Natural killer cell (primary cell): ENCODE measurements around the gene KRT85. TPM values are rescaled to one million over a fixed set of nuclear protein-coding genes. Genes with fewer than 3 reads are reported as not detected.
"Not testable (repeated sequence)": the region's sequence is repeated elsewhere in the genome, so short reads cannot be mapped to it uniquely, and the experiment has no call there.

Source experiments
- ATAC-seq, 3 donors: fragments of 150-1000 bp in 2 of 3; fragments of 200-7000 bp in 1 of 3; cut with Tn5 transposase; 1 replicate in 1 of 3; 2 replicates in 2 of 3; pipeline ENCODE4 v1.10.0; 2021; ENCODE audit warnings: mild to moderate bottlenecking in 2 of 3, moderate library complexity in 2 of 3
- DNase-seq, 2 donors: peaks; one replicate each; pipeline versions ENCODE4 v3.0.0 to v3.0.0-alpha.2; 2013 to 2021; ENCODE audit warnings: mixed read lengths in 1 of 2
- H3K27ac ChIP-seq: one replicate; pipeline ENCODE4 v1.5.1; 2013; ENCODE audit warnings: mild to moderate bottlenecking, low read length
- H3K27me3 ChIP-seq: one replicate; pipeline ENCODE4 v1.6.1; 2013; ENCODE audit warnings: low read length; ENCODE audit not compliant: control insufficient read depth, insufficient read depth
- H3K36me3 ChIP-seq: one replicate; pipeline ENCODE4 v1.6.1; 2013; ENCODE audit warnings: low read length; ENCODE audit not compliant: control insufficient read depth, insufficient read depth
- H3K4me1 ChIP-seq: one replicate; pipeline ENCODE4 v1.6.1; 2013; ENCODE audit warnings: low read length; ENCODE audit not compliant: control insufficient read depth, insufficient read depth
- H3K4me3 ChIP-seq: one replicate; pipeline ENCODE4 v1.5.1; 2013; ENCODE audit warnings: low read length
- H3K9me3 ChIP-seq: one replicate; pipeline ENCODE4 v1.6.1; 2013; ENCODE audit warnings: low read length; ENCODE audit not compliant: control insufficient read depth, insufficient read depth
- H3K27ac Mint-ChIP-seq, 2 donors: one replicate each; pipeline ENCODE4 v1.8.0; 2022; ENCODE audit warnings: mild to moderate bottlenecking in 2 of 2, mixed read lengths in 2 of 2, moderate library complexity in 1 of 2
- H3K27me3 Mint-ChIP-seq, 2 donors: one replicate each; pipeline ENCODE4 v1.8.0; 2022; ENCODE audit warnings: low read depth in 2 of 2, mixed read lengths in 2 of 2
- H3K36me3 Mint-ChIP-seq: one replicate; pipeline ENCODE4 v1.8.0; 2022; ENCODE audit warnings: mixed read lengths
- H3K4me1 Mint-ChIP-seq, 2 donors: one replicate each; pipeline ENCODE4 v1.8.0; 2022; ENCODE audit warnings: mixed read lengths in 2 of 2
- H3K4me3 Mint-ChIP-seq: one replicate; pipeline ENCODE4 v1.8.0; 2022; ENCODE audit warnings: mild to moderate bottlenecking, moderate library complexity, mixed read lengths
- H3K9me3 Mint-ChIP-seq, 2 donors: one replicate each; pipeline ENCODE4 v1.8.0; 2022; ENCODE audit warnings: mixed read lengths in 2 of 2
- CTCF ChIP-seq: fragments of 200-600 bp; IDR thresholded peaks from one replicate; pipeline ENCODE4 v1.8.0; 2022; ENCODE audit warnings: antibody characterized with exemption
- WGBS: methylation state at CpG from one replicate; pipeline ENCODE4 v1.1.7; 2013; ENCODE audit warnings: missing lambda C conversion rate; ENCODE audit not compliant: insufficient coverage; 5-methylcytosine and 5-hydroxymethylcytosine counted together
- intact Hi-C: fragments of 100-400 bp; cut with micrococcal nuclease; formaldehyde crosslinking; loops from one replicate; pipeline ENCODE4 v1.14.2; 2022
- total RNA-seq, 4 donors: library from RNA; stranded (reverse); fragments of 120-200 nt in 1 of 4; gene quantifications; one replicate each; pipeline versions ENCODE4 v1.2.3 to v1.2.4, GENCODE V29; 2013 to 2022

The KRT85 gene
- total RNA-seq, 3 donors from 2014 or later (not counting 1 experiment from before 2014, with no cell fraction given): not detected

GRCh38 chr12:52346593-52346992 lies 20.7 kb downstream of the KRT85 start:
- H3K9me3 ChIP-seq: peaks cover 3% of the 10 kb centered on the region
- H3K27ac ChIP-seq: no peak overlapping the region
- no peaks in the 10 kb centered on the region for H3K36me3 ChIP-seq
- intact Hi-C loops: no loop called here
- H3K27me3 Mint-ChIP-seq: peaks cover 65 to 79% of the 10 kb centered on the region in 2 donors
- no peak overlapping the region for H3K4me3 ChIP-seq
- no peaks in the 10 kb centered on the region for H3K36me3 Mint-ChIP-seq
- H3K4me1 Mint-ChIP-seq: peaks cover 2 to 19% of the 10 kb centered on the region in 2 donors
- no peaks in the 10 kb centered on the region for H3K9me3 Mint-ChIP-seq
- H3K4me1 ChIP-seq: peaks cover 11% of the 10 kb centered on the region
- TF ChIP-seq CTCF: no peak
- no peak overlapping the region for H3K4me3 Mint-ChIP-seq
- peaks cover 29% of the 10 kb centered on the region for H3K27me3 ChIP-seq
- no peak for ATAC-seq
- H3K27ac Mint-ChIP-seq: no peak overlapping the region
- DNase-seq: no peak
- 16% methylated on average over 4 of the region's 4 CpGs for WGBS

GRCh38 chr12:52345041-52345440 lies 22.2 kb downstream of the KRT85 start:
- H3K36me3 ChIP-seq, H3K9me3 ChIP-seq, H3K4me3 Mint-ChIP-seq, ATAC-seq, DNase-seq, H3K27ac ChIP-seq, H3K9me3 Mint-ChIP-seq, H3K36me3 Mint-ChIP-seq, H3K4me3 ChIP-seq, H3K27ac Mint-ChIP-seq, H3K4me1 ChIP-seq, intact Hi-C loops: not testable (repeated sequence)
- 90% methylated on average over 4 of the region's 8 CpGs for WGBS
- peaks cover 60 to 74% of the 10 kb centered on the region in 2 donors for H3K27me3 Mint-ChIP-seq
- peaks cover 18% of the 10 kb centered on the region for H3K27me3 ChIP-seq
- peaks cover 0 to 11% of the 10 kb centered on the region in 2 donors for H3K4me1 Mint-ChIP-seq

- Histone ChIP-seq H3K4me1 (no peaks in the 10 kb centered on the region), H3K9me3 (peaks cover 3% of the 10 kb centered on the region), H3K27ac (no peak overlapping the region), H3K27me3 (peaks cover 13% of the 10 kb centered on the region), H3K4me3 (no peak overlapping the region), H3K36me3 (no peaks in the 10 kb centered on the region)
- Mint-ChIP-seq H3K27me3 (peaks cover 61 to 79% of the 10 kb centered on the region in 2 donors), H3K4me1 (peaks cover 0 to 11% of the 10 kb centered on the region in 2 donors), H3K36me3 (no peaks in the 10 kb centered on the region), H3K9me3 (no peaks in the 10 kb centered on the region), H3K4me3 (no peak overlapping the region), H3K27ac (no peak overlapping the region)
- no peak for ATAC-seq
- DNase-seq: no peak
- WGBS: 94% methylated on average over 12 of the region's 12 CpGs
- intact Hi-C loops: no loop called here
- TF ChIP-seq CTCF: no peak
These were observed 23.2 kb downstream of the KRT85 start for GRCh38 chr12:52344111-52344510.

- no peaks in the 10 kb centered on the region for H3K9me3 Mint-ChIP-seq
- H3K4me3 Mint-ChIP-seq: no peak overlapping the region
- H3K27me3 ChIP-seq: peaks cover 13% of the 10 kb centered on the region
- no peaks in the 10 kb centered on the region for H3K36me3 ChIP-seq
- peaks cover 0 to 11% of the 10 kb centered on the region in 2 donors for H3K4me1 Mint-ChIP-seq
- H3K9me3 ChIP-seq: peaks cover 3% of the 10 kb centered on the region
- no peaks in the 10 kb centered on the region for H3K36me3 Mint-ChIP-seq
- ATAC-seq (no peak), DNase-seq (no peak)
- 100% methylated on average over 2 of the region's 2 CpGs for whole genome bisulfite sequencing
- H3K27ac ChIP-seq: no peak overlapping the region
- H3K27ac Mint-ChIP-seq: no peak overlapping the region
- no peak overlapping the region for H3K4me3 ChIP-seq
- TF ChIP-seq CTCF: no peak
- intact Hi-C loops: no loop called here
- H3K4me1 ChIP-seq: no peaks in the 10 kb centered on the region
- peaks cover 61 to 79% of the 10 kb centered on the region in 2 donors for H3K27me3 Mint-ChIP-seq
These were observed 23.7 kb downstream of the KRT85 start for GRCh38 chr12:52343550-52343949.
